ENCODE data around the gene ASGR1. TPM values are rescaled to one million over a fixed set of nuclear protein-coding genes. Genes with fewer than 3 reads are reported as not detected.

The ASGR1 gene
- total RNA-seq, 2 experiments from 2014 or later = 1.1 to 1.2 TPM

- H4K20me1 ChIP-seq (ENCODE audit: insufficient read depth, low read length) = no peaks in the 10 kb centered on the region
- H3K4me2 ChIP-seq (ENCODE audit: low read length) = no peak overlapping the region
- no peak overlapping the region for H2AFZ ChIP-seq (ENCODE audit: low read length)
- DNase-seq (ENCODE audit: low spot score) = no peak
- peaks cover 8% of the 10 kb centered on the region for H3K9me3 ChIP-seq (ENCODE audit: low read length)
- H3K36me3 ChIP-seq (ENCODE audit: insufficient read depth, low read length) = no peaks in the 10 kb centered on the region
- TF ChIP-seq EZH2phosphoT487 (IDR thresholded peaks at IDR 0.05; ENCODE audit: borderline replicate concordance, low read depth, low read length) (no peak), CTCF (conservative IDR thresholded peaks at IDR 0.05; ENCODE audit: low read length) (no peak)
- BruUV-seq (replicated peaks) = no TSS peak
- POLR2A ChIA-PET = no interaction called here
- H3K4me1 ChIP-seq (ENCODE audit: insufficient read depth, low read length, poor library complexity, severe bottlenecking) = peaks cover 10% of the 10 kb centered on the region
- no peak overlapping the region for H3K4me3 ChIP-seq (ENCODE audit: low read depth, low read length, poor library complexity, severe bottlenecking)
- intact Hi-C loops (cut with micrococcal nuclease; ENCODE audit: unreplicated experiment) = no loop called here
- H3K9me2 ChIP-seq (ENCODE audit: insufficient read depth, low read length) = no peaks in the 10 kb centered on the region
- CTCF ChIA-PET (ENCODE audit: unreplicated experiment) = no interaction called here
- no peak overlapping the region for H3K27ac ChIP-seq (ENCODE audit: low read depth, low read length, poor library complexity, severe bottlenecking)
- no peaks in the 10 kb centered on the region for H3K79me2 ChIP-seq (ENCODE audit: insufficient read depth, low read depth, low read length)
Observed at GRCh38 chr17:7176107-7176840, 2.9 kb downstream of the ASGR1 start.

- ChIA-PET POLR2A (no interaction called here), CTCF (ENCODE audit: unreplicated experiment) (no interaction called here)
- Histone ChIP-seq H3K36me3 (ENCODE audit: insufficient read depth, low read length) (no peaks in the 10 kb centered on the region), H3K9me3 (ENCODE audit: low read length) (peaks cover 8% of the 10 kb centered on the region), H3K9me2 (ENCODE audit: insufficient read depth, low read length) (no peaks in the 10 kb centered on the region), H3K4me2 (ENCODE audit: low read length) (no peak overlapping the region), H3K79me2 (ENCODE audit: insufficient read depth, low read depth, low read length) (no peaks in the 10 kb centered on the region), H2AFZ (ENCODE audit: low read length) (no peak overlapping the region), H3K4me1 (ENCODE audit: insufficient read depth, low read length, poor library complexity, severe bottlenecking) (peaks cover 10% of the 10 kb centered on the region), H4K20me1 (ENCODE audit: insufficient read depth, low read length) (no peaks in the 10 kb centered on the region), H3K4me3 (ENCODE audit: low read depth, low read length, poor library complexity, severe bottlenecking) (no peak overlapping the region), H3K27ac (ENCODE audit: low read depth, low read length, poor library complexity, severe bottlenecking) (no peak overlapping the region)
- intact Hi-C loops (cut with micrococcal nuclease; ENCODE audit: unreplicated experiment) = no loop called here
- DNase-seq (ENCODE audit: low spot score) = no peak
- no TSS peak for BruUV-seq (replicated peaks)
- TF ChIP-seq EZH2phosphoT487 (IDR thresholded peaks at IDR 0.05; ENCODE audit: borderline replicate concordance, low read depth, low read length) (no peak), CTCF (conservative IDR thresholded peaks at IDR 0.05; ENCODE audit: low read length) (no peak)
Observed at GRCh38 chr17:7175330-7175733, 3.8 kb downstream of the ASGR1 start.

- Histone ChIP-seq H3K36me3 (ENCODE audit: insufficient read depth, low read length) (no peaks in the 10 kb centered on the region), H3K4me3 (ENCODE audit: low read depth, low read length, poor library complexity, severe bottlenecking) (no peak overlapping the region), H3K27ac (ENCODE audit: low read depth, low read length, poor library complexity, severe bottlenecking) (no peak overlapping the region), H3K9me3 (ENCODE audit: low read length) (peaks cover 8% of the 10 kb centered on the region), H3K4me2 (ENCODE audit: low read length) (no peak overlapping the region), H3K79me2 (ENCODE audit: insufficient read depth, low read depth, low read length) (no peaks in the 10 kb centered on the region), H3K4me1 (ENCODE audit: insufficient read depth, low read length, poor library complexity, severe bottlenecking) (peaks cover 10% of the 10 kb centered on the region), H2AFZ (ENCODE audit: low read length) (no peak overlapping the region), H3K9me2 (ENCODE audit: insufficient read depth, low read length) (no peaks in the 10 kb centered on the region), H4K20me1 (ENCODE audit: insufficient read depth, low read length) (no peaks in the 10 kb centered on the region)
- CTCF ChIA-PET (ENCODE audit: unreplicated experiment) = no interaction called here
- DNase-seq (ENCODE audit: low spot score) = no peak
- no peak for TF ChIP-seq EZH2phosphoT487 (IDR thresholded peaks at IDR 0.05; ENCODE audit: borderline replicate concordance, low read depth, low read length)
- no peak for TF ChIP-seq CTCF (conservative IDR thresholded peaks at IDR 0.05; ENCODE audit: low read length)
- POLR2A ChIA-PET = no interaction called here
- intact Hi-C loops (cut with micrococcal nuclease; ENCODE audit: unreplicated experiment) = no loop called here
- BruUV-seq (replicated peaks) = no TSS peak
Observed at GRCh38 chr17:7174603-7175326, 4.4 kb downstream of the ASGR1 start.

Data from OCI-LY7 (cell line).